Measurements from ENCODE around the gene CTDSP1.

CTDSP1 gene

DNA sequence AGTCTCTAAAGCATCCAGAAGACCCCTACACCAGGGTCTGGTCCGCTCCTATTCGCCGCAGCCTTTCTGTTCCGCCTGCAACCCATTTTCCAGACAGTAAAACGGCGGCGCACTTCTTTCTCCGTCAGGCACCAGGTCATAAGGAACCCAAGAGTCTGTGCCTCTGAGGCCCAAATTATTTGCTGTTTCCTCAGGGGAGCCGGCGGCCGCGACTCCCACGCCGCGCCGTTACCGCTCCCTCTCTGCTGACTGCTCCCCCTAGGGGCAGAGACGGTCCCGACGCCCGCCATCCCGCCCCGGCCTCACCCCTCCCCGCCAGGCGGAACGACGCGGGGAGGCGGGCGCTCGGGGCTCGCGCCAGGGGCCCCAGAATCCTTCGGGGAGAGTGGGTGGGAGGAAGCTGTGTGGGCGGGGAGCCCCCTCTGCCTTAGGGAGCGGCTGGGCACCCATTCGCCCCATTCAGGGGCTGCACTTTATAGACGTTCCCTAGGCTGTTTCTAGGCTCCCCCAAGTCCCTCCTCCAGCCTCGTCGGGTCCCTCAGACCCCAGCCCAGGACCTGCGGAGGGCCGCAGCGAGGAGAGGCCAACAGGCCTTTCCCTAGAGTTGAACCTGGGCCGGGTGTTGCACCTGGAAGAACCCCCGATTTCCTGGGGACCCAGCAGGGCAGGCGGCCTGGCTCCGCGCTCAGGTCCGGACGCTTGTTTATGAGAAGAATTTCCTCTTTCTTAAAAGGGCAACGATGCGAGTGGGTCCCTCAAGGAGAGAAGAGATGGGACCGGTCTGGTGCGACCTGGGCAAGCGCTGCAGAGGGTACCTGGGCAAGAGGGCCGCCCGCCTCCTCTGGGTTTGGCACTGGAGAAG is 3.6 kb upstream of the CTDSP1 start:
- Mint-ChIP-seq H3K36me3 (ENCODE audit: low read depth) (no peaks in the 10 kb centered on the region), H3K27ac (peak overlapping the region; percentile 100), H3K9me3 (no peaks in the 10 kb centered on the region), H3K4me1 (peaks cover 23% of the 10 kb centered on the region), H3K4me3 (peak overlapping the region; percentile 96 to 98 (median 96)), H3K27me3 (ENCODE audit: low read depth) (peaks cover 22% of the 10 kb centered on the region)
- TF ChIP-seq, protein P1, sequence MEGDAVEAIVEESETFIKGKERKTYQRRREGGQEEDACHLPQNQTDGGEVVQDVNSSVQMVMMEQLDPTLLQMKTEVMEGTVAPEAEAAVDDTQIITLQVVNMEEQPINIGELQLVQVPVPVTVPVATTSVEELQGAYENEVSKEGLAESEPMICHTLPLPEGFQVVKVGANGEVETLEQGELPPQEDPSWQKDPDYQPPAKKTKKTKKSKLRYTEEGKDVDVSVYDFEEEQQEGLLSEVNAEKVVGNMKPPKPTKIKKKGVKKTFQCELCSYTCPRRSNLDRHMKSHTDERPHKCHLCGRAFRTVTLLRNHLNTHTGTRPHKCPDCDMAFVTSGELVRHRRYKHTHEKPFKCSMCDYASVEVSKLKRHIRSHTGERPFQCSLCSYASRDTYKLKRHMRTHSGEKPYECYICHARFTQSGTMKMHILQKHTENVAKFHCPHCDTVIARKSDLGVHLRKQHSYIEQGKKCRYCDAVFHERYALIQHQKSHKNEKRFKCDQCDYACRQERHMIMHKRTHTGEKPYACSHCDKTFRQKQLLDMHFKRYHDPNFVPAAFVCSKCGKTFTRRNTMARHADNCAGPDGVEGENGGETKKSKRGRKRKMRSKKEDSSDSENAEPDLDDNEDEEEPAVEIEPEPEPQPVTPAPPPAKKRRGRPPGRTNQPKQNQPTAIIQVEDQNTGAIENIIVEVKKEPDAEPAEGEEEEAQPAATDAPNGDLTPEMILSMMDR (IDR thresholded peaks at IDR 0.05; ENCODE audit: unreplicated experiment in 3 of 3), result peak; percentile 92 to 99 (median 94)

DNA sequence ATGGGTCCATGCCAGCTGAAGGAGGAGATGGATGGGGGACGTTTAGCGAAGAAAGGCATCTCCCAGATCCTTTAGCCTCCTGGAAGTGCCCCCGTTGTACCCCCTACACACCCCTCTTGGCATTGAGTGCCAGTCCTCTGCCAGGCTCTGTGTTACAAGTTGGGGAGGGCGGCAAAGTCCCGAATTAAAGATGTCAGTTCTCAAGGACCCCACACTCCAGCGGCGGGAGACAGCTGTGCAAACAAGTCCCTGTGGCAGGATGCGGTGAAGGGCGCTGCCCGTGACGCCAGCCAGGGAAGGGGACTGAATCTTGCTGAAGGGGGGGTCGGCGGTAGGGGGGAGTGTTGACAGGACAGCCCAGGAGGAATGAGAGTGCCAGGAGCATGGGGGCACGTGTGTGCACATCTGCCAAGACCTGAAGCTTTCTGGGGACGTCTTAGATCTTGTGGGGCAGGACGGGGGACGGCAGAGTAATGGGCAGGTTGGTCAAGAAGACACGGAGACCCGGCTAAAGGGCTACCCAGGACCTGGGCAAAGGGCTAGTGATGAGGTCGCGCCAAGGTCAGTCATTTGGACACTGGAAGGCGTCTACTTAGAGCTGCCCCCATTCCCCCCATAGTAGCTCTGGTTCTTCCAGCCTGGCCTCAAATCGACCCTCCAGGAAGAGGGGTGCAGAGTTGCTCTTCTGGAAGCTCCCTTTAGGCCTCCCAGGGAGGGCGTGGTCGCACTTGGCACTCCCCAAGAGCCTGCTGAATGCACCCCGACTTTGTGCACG is 2.8 kb upstream of the CTDSP1 start:
- peak overlapping the region; percentile 100 for H3K27ac Mint-ChIP-seq
- peaks cover 23% of the 10 kb centered on the region for H3K4me1 Mint-ChIP-seq
- H3K4me3 Mint-ChIP-seq, result peak overlapping the region; percentile 96 to 98 (median 96)
- H3K36me3 Mint-ChIP-seq (ENCODE audit: low read depth), result no peaks in the 10 kb centered on the region
- H3K27me3 Mint-ChIP-seq (ENCODE audit: low read depth), result peaks cover 22% of the 10 kb centered on the region
- no peaks in the 10 kb centered on the region for H3K9me3 Mint-ChIP-seq
- TF ChIP-seq, protein P1 (IDR thresholded peaks at IDR 0.05; ENCODE audit: unreplicated experiment in 3 of 3), result no peak

DNA sequence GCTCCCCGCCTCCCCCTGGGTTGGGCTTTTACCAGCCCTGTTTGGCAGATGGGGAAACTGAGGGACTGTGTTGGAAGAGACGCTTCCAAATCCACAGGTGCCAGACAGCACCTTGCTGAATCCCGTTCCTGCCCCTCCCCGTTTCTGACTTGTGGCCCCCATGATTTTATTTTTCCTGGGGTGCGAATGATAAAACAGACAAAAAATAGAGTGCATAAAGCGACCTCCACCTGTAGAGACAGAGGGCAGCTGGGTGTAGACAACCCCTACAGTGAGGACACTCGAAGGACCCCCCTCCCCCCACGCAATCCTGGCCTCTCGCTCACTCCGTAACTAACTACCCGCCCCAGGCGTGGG is 2.2 kb upstream of the CTDSP1 start:
- no peaks in the 10 kb centered on the region for H3K36me3 Mint-ChIP-seq (ENCODE audit: low read depth)
- peaks cover 23% of the 10 kb centered on the region for H3K4me1 Mint-ChIP-seq
- peak overlapping the region; percentile 96 to 98 (median 96) for H3K4me3 Mint-ChIP-seq
- peaks cover 22% of the 10 kb centered on the region for H3K27me3 Mint-ChIP-seq (ENCODE audit: low read depth)
- no peaks in the 10 kb centered on the region for H3K9me3 Mint-ChIP-seq
- TF ChIP-seq, protein P1 (IDR thresholded peaks at IDR 0.05; ENCODE audit: unreplicated experiment in 3 of 3), result no peak
- H3K27ac Mint-ChIP-seq, result peak overlapping the region; percentile 100

DNA sequence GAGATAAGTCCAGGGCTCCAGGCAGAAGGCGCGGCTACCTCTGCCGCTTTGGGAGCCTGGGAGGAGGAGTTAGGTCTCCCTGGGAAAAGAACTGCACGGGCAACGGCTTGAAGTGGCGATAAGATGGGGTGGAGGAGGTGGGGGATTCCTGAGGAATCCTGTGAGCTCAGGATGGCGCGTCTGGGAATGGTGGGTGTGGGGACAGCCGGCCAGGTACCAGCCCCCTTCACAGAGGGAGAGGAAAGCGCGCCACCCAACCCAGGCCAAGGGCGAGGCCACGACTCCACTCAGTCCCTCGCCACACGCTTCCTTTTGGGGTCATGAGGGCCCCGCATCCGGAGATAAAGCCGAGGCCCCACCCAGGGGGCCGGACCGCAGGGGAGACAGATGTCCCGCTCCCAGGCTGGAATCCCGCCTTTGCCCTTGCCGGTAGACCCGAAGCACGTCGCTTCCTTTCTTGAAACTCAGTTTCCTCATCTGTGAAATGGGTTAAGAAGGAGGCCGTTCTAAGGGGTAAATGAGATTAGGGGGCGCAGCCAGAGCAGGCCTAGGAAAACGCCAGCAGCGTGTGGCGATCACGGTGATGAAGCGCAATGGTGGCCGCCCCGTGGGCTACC is 1.7 kb upstream of the CTDSP1 start:
- peak overlapping the region; percentile 96 to 98 (median 96) for H3K4me3 Mint-ChIP-seq
- H3K9me3 Mint-ChIP-seq, result no peaks in the 10 kb centered on the region
- TF ChIP-seq, protein P1 (IDR thresholded peaks at IDR 0.05; ENCODE audit: unreplicated experiment in 3 of 3), result no peak
- peaks cover 23% of the 10 kb centered on the region for H3K4me1 Mint-ChIP-seq
- H3K36me3 Mint-ChIP-seq (ENCODE audit: low read depth), result no peaks in the 10 kb centered on the region
- peaks cover 22% of the 10 kb centered on the region for H3K27me3 Mint-ChIP-seq (ENCODE audit: low read depth)
- H3K27ac Mint-ChIP-seq, result peak overlapping the region; percentile 100

DNA sequence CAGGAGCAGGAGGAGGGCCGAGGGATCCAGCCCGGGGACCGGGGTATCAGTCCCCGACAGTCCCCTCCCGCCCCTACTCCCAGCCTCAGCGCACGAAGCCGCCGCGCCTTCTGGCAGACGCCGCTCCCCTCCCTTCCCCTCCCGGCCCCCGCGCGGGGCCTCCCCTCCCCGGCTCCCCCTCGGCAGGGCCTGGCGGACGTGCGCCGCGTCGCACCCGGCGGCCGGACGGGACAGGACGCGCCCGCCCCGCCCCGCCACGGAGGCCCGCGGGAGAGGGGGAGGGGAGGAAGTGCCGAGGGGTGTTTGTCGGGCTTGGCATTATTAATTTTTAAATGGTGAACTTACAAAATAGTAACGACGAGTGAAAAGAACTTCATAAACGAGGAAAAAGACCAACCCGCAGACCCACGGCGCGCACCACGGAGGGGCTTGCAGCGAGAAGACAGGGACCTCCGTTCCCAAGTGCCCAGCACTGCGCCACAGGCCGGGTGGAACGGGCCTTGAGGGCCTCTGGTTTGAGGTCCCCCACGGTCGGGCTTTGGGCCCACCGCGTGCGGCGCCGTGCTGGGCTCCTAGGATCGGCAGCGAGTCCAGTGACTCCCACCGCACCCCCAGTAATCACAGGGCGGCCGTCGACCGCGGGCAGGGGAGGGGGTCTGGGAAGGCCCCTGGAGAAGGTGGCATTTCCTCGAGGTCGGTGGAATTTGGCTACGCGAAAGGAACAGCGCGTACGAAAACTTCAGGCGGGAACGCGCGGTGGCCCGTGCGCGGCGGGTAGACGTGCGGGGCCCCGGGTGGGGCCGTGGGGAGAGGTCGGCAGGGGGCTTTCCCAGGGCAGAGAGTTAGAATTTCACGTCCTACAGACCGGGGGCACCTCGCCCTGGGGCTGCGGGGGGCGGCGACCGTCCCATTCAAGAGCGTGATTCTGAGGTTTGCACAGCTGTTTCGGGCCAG is 954 bp upstream of the CTDSP1 start:
- Mint-ChIP-seq H3K9me3 (no peaks in the 10 kb centered on the region), H3K27me3 (ENCODE audit: low read depth) (peaks cover 22% of the 10 kb centered on the region), H3K4me3 (peak overlapping the region; percentile 96 to 98 (median 96)), H3K27ac (peak overlapping the region; percentile 100), H3K4me1 (peaks cover 28% of the 10 kb centered on the region), H3K36me3 (ENCODE audit: low read depth) (peaks cover 6% of the 10 kb centered on the region)
- TF ChIP-seq, protein P1 (IDR thresholded peaks at IDR 0.05; ENCODE audit: unreplicated experiment in 3 of 3), result no peak
